ENCODE measurements around the gene INPP4B. TPM values are rescaled to one million over a fixed set of nuclear protein-coding genes. Genes with fewer than 3 reads are reported as not detected.

Gene INPP4B
- total and polyA plus RNA-seq, 2 donors (not counting 1 experiment from before 2014, with no cell fraction given), result 0.03 TPM; not detected in 1

- DNase-seq (no peak), ATAC-seq (ENCODE audit: low read depth) (no peak)
- H3K27me3 Mint-ChIP-seq, result no peaks in the 10 kb centered on the region
- Histone ChIP-seq H3K27ac (ENCODE audit: low read length in 2 of 2) (no peak overlapping the region), H3K4me1 (ENCODE audit: control insufficient read depth in 2 of 2, insufficient read depth in 2 of 2, low read length in 2 of 2) (no peaks in the 10 kb centered on the region), H3K4me3 (ENCODE audit: control extremely low read depth in 1 of 5, extremely low read depth in 1 of 5, insufficient read depth in 1 of 5, low read depth in 2 of 5, low read length in 4 of 5) (no peak overlapping the region), H3K4me2 (replicated peaks; ENCODE audit: low read depth, low read length, poor library complexity, severe bottlenecking) (no peak overlapping the region), H3K9me3 (ENCODE audit: control extremely low read depth in 1 of 3, control insufficient read depth in 2 of 3, insufficient read depth in 1 of 3, low read length in 2 of 3) (no peaks in the 10 kb centered on the region), H3K9ac (ENCODE audit: low read length) (no peak overlapping the region), H3K79me2 (ENCODE audit: control insufficient read depth, insufficient read depth, low read length) (no peaks in the 10 kb centered on the region), H3K36me3 (replicated peaks in 1 of 2; ENCODE audit: control extremely low read depth in 1 of 2, control insufficient read depth in 1 of 2, extremely low read depth in 1 of 2, insufficient read depth in 2 of 2, low read length in 1 of 2) (no peaks in the 10 kb centered on the region), H4K20me1 (ENCODE audit: control insufficient read depth, insufficient read depth, low read length, poor library complexity, severe bottlenecking) (no peaks in the 10 kb centered on the region), H2AFZ (ENCODE audit: insufficient read depth, low read depth, low read length, poor library complexity, severe bottlenecking) (no peak overlapping the region), H3K27me3 (replicated peaks in 1 of 4; ENCODE audit: control extremely low read depth in 1 of 4, control insufficient read depth in 3 of 4, insufficient read depth in 4 of 4, low read length in 3 of 4) (no peaks in the 10 kb centered on the region)
- H3K4me3 Mint-ChIP-seq, result no peak overlapping the region
- no peaks in the 10 kb centered on the region for H3K9me3 Mint-ChIP-seq (ENCODE audit: insufficient read depth)
- no peaks in the 10 kb centered on the region for H3K4me1 Mint-ChIP-seq
- no peak overlapping the region for H3K27ac Mint-ChIP-seq
- TF ChIP-seq EZH2 (IDR thresholded peaks at IDR 0.05; ENCODE audit: borderline replicate concordance, insufficient read depth, low read depth, low read length, poor library complexity, severe bottlenecking), result no peak
- no peak for TF ChIP-seq CTCF (IDR thresholded peaks at IDR 0.05)
- WGBS (ENCODE audit: insufficient coverage), result no CpG with 5 or more reads among the region's 1 CpG
- CTCF ChIA-PET, result no interaction called here
- POLR2A ChIA-PET, result no interaction called here
- intact Hi-C loops (cut with micrococcal nuclease), result no loop called here
Observed at GRCh38 chr4:142211444-142211843, 634.7 kb downstream of the INPP4B start.

- no peak overlapping the region for H3K27ac Mint-ChIP-seq
- no peaks in the 10 kb centered on the region for H3K9me3 ChIP-seq (ENCODE audit: control extremely low read depth in 1 of 3, control insufficient read depth in 2 of 3, insufficient read depth in 1 of 3, low read length in 2 of 3)
- H3K9me3 Mint-ChIP-seq (ENCODE audit: insufficient read depth), result no peaks in the 10 kb centered on the region
- no peaks in the 10 kb centered on the region for H3K27me3 ChIP-seq (replicated peaks in 1 of 4; ENCODE audit: control extremely low read depth in 1 of 4, control insufficient read depth in 3 of 4, insufficient read depth in 4 of 4, low read length in 3 of 4)
- peaks cover 4% of the 10 kb centered on the region in 2 donors for H3K4me1 ChIP-seq (ENCODE audit: control insufficient read depth in 2 of 2, insufficient read depth in 2 of 2, low read length in 2 of 2)
- CTCF ChIA-PET, result no interaction called here
- no peaks in the 10 kb centered on the region for H3K36me3 ChIP-seq (replicated peaks in 1 of 2; ENCODE audit: control extremely low read depth in 1 of 2, control insufficient read depth in 1 of 2, extremely low read depth in 1 of 2, insufficient read depth in 2 of 2, low read length in 1 of 2)
- ATAC-seq (ENCODE audit: low read depth) (no peak), DNase-seq (no peak)
- no peak for TF ChIP-seq EZH2 (IDR thresholded peaks at IDR 0.05; ENCODE audit: borderline replicate concordance, insufficient read depth, low read depth, low read length, poor library complexity, severe bottlenecking)
- no peak for TF ChIP-seq CTCF (IDR thresholded peaks at IDR 0.05)
- H3K4me3 ChIP-seq (ENCODE audit: control extremely low read depth in 1 of 5, extremely low read depth in 1 of 5, insufficient read depth in 1 of 5, low read depth in 2 of 5, low read length in 4 of 5), result no peak overlapping the region
- H3K27me3 Mint-ChIP-seq, result no peaks in the 10 kb centered on the region
- no peak overlapping the region for H2AFZ ChIP-seq (ENCODE audit: insufficient read depth, low read depth, low read length, poor library complexity, severe bottlenecking)
- H3K27ac ChIP-seq (ENCODE audit: low read length in 2 of 2), result no peak overlapping the region
- no peaks in the 10 kb centered on the region for H3K79me2 ChIP-seq (ENCODE audit: control insufficient read depth, insufficient read depth, low read length)
- H3K4me1 Mint-ChIP-seq, result peaks cover 7% of the 10 kb centered on the region
- H3K9ac ChIP-seq (ENCODE audit: low read length), result no peak overlapping the region
- H3K4me2 ChIP-seq (replicated peaks; ENCODE audit: low read depth, low read length, poor library complexity, severe bottlenecking), result no peak overlapping the region
- H4K20me1 ChIP-seq (ENCODE audit: control insufficient read depth, insufficient read depth, low read length, poor library complexity, severe bottlenecking), result no peaks in the 10 kb centered on the region
- H3K4me3 Mint-ChIP-seq, result no peak overlapping the region
- POLR2A ChIA-PET, result no interaction called here
- intact Hi-C loops (cut with micrococcal nuclease), result no loop called here
Observed at GRCh38 chr4:142203505-142203904, 642.6 kb downstream of the INPP4B start.

Measured in B cell (primary cell).